Embryonic facial prominence (tissue), 1 donor: ENCODE results near the gene RAB2B.

ENCODE experiments used
- DNase-seq: peaks from one replicate; pipeline ENCODE4 v3.0.0-alpha.2; 2016; ENCODE audit errors: extremely low spot score

RAB2B gene

GRCh38 chr14:21476925-21477681, at the start of gene RAB2B, which contains the start of gene TOX4:
TSS of gene RAB2B (minus strand) at chr14:21476959. CDS start at chr14:21476872, 87 bp downstream.
TSS of gene TOX4 (plus strand) at chr14:21477195. CDS start at chr14:21477279, 84 bp downstream.
- DNase-seq, result peak; percentile 99

DNA sequence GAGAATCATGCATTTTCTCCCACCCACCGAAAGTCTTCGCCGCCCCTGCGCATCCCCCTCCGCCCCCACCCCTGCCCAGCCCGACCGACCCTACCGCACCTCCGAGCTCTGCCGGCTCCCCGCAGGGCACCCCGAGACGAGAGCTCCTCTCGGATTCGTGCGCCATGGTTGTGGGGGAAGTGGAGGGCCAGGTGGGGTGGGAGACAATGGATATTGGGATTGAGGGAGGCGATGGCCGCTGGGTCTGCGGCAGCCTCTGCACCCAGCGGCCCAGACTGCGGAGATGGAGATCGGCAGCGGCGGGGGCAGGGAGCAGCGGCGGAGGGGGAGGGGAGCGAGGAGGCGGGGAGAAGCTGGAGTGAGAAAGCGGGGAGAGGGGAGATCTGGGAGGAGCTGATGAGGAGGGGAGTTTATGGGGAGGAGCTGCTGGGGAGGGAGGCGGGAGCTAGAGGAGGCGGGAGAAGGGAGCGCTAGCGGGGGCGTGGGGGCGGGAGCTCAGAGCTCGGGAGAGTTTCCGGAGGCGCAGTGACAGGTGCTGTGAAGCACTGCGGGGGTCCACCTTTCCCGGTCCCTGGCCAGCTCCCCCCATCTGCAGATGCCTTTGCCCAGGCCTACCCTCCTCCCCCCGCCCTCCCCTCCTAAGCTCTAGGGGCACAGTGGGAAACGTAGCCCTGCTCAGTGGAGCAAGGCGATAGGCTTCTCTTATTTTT, 49.4 kb upstream of the RAB2B start, which contains the start of gene SALL2:
Gene SALL2, minus strand, starts transcription at position 385 of the 710 bp plus-strand sequence. Its CDS starts 219 bp downstream, at position 166.
- peak; percentile 93 for DNase-seq

- no peak for DNase-seq
Observed at GRCh38 chr14:21525571-21525961, 48.8 kb upstream of the RAB2B start.

- no peak for DNase-seq
Observed at GRCh38 chr14:21524575-21525490, 48.1 kb upstream of the RAB2B start.

GRCh38 chr14:21523203-21523602, 46.4 kb upstream of the RAB2B start:
- DNase-seq, result no peak

GRCh38 chr14:21521501-21521900, 44.7 kb upstream of the RAB2B start:
- DNase-seq, result no peak

DNA sequence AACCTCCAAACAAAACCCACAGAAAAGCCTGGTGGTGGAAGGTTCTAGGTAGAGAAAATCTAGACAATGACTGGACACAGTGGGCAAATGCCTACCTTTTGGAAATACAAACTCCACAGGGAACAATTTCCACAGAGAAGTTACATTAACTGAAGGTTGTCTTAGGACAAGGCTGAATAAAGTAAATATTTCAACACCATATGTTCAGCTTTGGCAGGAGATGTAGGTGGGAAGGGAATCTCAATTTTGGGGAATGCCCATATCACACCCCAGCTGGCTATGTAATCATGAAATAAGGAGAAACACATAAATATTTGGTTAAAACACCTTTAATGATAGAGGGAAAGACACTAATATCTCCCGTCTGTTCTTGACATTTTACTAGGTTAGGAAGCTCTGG, 44.0 kb upstream of the RAB2B start:
- no peak for DNase-seq

DNA sequence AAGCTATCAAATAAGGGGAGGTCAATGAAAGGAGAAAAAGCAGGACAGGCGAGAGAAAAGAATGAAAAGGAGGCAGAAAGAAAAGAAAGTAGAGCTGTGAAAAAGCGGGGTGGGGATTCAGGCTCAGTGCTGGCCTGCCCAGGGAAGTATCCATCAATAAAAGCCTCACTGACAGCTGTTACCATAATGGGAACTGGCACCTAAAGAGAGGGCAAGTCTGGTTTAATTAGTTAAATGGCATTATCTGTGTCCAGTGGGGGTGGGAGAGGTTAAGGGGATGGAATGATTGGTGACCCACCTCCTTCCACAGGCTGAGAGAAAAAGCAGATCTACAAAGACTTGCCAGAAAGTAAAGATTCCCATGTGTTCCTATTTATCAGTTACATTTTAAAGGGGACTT, 42.0 kb upstream of the RAB2B start:
- DNase-seq, result no peak

DNA sequence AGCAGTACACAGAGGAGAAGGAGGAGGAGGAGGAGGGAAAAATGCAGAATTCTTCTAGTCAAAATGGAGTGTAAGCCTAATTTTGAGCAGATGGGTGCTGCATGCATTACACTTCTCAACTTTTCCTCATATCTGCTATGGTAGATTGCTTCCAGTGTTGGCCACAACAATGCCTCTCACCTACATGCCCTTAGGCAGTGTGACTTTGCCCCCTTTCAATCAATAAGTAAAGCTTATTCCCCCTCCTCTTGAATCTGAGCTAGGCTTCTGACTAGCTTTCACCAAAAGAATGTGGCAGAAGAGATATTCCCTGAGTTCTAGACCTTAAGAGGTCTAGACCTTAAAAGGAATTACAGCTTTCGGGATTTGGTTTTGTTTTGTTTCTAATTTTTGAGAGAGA, 37.6 kb upstream of the RAB2B start:
- DNase-seq, result no peak

DNA sequence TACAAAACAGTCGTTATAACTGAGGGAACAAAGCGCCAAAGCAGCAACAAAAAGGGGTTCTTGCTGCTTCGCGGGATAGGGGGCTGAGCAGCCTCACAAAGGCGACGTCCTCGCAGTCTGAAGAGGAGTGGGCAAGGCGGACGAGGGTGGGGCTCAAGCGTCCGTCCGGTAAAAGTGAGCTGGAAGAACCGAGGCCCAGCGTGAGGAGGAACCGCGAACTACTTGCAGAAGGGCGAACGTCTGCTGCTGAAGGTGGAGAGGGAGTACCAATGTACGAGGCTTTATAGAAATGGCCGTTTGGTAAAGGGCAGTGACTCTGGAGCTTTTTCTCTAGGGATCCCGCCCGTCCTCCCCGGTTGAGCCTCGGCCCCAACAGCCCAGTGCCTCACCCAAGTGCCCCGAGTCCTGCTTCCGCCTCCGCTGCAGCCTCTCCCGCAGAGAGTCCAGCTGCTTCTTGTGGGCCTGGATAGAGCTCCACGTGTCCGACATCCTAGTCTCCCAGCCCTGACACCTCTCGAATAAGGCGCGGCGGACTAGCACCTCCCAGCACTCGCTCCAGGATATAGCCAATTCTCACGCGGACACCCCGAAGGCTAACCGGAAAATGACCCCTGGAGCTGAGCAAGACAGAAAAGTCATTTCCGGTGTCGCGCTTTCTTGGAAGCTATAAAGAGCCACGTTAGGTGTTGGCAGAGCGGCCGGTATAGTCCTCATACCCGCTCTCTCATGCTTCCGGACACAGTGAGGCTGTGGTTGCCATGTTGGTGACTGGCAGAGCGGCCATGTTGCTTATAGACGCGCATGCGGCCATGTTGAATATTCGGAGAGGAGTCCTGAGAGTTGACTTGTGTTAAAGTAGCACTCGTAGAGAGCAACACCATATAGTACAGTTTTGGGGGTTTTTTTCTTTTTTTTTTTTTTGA, 34.2 kb upstream of the RAB2B start, which contains the start of gene METTL3:
Gene METTL3, minus strand, starts transcription at position 606 of the 923 bp plus-strand sequence. Its CDS starts 117 bp downstream, at position 489.
- peak; percentile 96 for DNase-seq

DNA sequence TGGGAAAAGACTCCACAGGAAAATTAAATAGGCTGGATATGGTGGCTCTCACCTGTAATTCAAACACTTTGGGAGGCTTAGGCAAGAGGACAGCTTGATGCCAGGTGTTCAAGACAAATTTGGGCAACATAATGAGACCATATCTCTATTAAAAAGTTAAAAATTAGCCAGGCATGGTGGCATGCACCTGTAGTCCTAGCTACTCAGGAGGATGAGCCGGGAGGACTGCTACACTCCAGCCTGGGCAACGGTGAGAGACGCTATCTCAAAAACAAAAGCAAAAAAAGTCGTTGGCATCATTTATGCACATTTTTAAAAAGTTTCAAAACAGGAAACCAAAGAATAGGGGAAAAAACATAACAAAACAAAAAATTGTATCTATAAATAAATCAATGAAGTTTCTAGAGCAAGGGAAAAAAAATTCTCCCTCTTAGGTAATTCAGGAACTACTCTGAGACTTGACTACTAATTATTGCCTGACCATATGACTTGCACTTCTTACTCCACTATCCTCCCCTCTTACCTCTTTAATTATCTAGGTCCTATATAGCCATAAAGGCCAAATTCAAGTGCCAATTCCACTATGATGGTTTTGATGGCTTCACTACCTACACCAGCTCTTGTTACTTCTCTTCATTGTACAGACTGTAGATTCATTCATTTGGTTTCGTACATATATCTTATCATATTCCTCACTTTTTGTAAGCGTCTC, 32.8 kb upstream of the RAB2B start:
- DNase-seq, result no peak

DNA sequence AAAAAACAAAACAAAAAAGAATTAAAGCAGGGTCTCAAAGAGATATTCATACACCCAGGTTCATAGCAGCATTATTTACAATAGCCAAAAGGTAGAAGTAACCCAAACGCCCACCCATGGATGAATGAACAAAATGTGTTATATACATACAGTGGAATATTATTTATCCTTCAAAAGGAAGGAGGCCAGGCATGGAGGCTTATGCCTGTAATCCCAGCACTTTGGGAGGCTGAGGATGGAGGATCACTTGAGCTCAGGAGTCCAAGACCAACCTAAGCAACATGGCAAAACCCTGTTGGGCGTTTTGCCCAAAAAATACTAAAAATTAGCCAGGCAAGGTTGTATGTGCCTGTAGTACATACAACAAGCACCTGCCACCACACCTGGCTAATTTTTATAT, 29.8 kb upstream of the RAB2B start:
- DNase-seq, result no peak

- no peak for DNase-seq
Observed at GRCh38 chr14:21505012-21505553, 28.3 kb upstream of the RAB2B start.

DNA sequence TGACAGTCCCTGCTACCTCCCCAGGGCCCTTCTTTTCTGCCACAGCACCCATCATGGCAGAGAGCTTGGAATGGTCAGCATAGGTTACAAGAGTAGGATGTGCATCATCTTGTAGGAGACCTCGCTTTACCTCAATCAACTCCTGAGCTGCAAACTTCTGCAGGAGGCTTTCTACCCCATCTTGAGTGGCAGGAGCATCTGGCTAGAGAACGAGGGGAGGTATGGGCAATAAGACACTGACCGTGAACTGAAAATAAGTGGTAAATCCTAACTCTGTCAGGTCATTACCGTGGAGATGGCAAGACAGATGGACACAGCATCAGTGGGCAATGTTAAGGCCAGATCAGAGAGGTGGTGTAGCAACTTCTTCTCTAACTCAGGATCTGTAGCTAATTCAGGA, 26.6 kb upstream of the RAB2B start:
- no peak for DNase-seq

GRCh38 chr14:21501568-21501967, 24.8 kb upstream of the RAB2B start:
- no peak for DNase-seq

GRCh38 chr14:21498540-21499526, 22.1 kb upstream of the RAB2B start:
- peak; percentile 56 for DNase-seq

DNA sequence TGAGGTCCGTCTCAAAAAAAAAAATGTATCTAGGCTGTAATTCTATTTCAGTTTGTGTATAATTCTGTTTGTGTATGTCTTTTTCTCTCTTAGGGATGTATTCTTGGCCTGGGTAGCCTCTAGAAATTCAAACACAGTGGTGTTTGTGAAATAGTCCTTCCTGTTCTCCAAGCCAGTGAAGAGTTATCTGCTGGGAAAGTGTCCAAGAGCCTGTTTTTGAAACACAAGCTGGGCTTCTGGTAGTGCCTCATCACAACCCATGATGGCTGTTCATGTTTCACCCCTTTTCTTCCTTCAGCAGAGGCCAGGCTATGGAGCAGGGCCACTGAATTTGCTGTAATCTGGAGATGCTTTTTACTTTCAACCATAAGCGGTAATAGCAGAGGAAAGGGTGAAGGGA, 19.7 kb upstream of the RAB2B start:
- DNase-seq, result no peak
